Liver (tissue), 2 donors: Measurements from ENCODE around the gene CFAP99.

Experiments
- TF ChIP-seq, protein P1 (sequence below): IDR thresholded peaks from 2 replicates; pipeline ENCODE4 v1.6.1; 2016; ENCODE audit warnings: antibody characterized with exemption, mild to moderate bottlenecking
- TF ChIP-seq, protein P2 (sequence below): fragments of 150-350 bp; IDR thresholded peaks from 2 replicates; pipeline ENCODE4 v1.5.1; 2017; ENCODE audit warnings: improper control_type of control experiment, low read depth, low read length; ENCODE audit not compliant: missing input control
- donor health status: healthy.

GRCh38 chr4:2482192-2482591 is 63.4 kb downstream of the CFAP99 start:
- TF ChIP-seq, protein P1, sequence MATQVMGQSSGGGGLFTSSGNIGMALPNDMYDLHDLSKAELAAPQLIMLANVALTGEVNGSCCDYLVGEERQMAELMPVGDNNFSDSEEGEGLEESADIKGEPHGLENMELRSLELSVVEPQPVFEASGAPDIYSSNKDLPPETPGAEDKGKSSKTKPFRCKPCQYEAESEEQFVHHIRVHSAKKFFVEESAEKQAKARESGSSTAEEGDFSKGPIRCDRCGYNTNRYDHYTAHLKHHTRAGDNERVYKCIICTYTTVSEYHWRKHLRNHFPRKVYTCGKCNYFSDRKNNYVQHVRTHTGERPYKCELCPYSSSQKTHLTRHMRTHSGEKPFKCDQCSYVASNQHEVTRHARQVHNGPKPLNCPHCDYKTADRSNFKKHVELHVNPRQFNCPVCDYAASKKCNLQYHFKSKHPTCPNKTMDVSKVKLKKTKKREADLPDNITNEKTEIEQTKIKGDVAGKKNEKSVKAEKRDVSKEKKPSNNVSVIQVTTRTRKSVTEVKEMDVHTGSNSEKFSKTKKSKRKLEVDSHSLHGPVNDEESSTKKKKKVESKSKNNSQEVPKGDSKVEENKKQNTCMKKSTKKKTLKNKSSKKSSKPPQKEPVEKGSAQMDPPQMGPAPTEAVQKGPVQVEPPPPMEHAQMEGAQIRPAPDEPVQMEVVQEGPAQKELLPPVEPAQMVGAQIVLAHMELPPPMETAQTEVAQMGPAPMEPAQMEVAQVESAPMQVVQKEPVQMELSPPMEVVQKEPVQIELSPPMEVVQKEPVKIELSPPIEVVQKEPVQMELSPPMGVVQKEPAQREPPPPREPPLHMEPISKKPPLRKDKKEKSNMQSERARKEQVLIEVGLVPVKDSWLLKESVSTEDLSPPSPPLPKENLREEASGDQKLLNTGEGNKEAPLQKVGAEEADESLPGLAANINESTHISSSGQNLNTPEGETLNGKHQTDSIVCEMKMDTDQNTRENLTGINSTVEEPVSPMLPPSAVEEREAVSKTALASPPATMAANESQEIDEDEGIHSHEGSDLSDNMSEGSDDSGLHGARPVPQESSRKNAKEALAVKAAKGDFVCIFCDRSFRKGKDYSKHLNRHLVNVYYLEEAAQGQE, result no peak
- TF ChIP-seq, protein P2, sequence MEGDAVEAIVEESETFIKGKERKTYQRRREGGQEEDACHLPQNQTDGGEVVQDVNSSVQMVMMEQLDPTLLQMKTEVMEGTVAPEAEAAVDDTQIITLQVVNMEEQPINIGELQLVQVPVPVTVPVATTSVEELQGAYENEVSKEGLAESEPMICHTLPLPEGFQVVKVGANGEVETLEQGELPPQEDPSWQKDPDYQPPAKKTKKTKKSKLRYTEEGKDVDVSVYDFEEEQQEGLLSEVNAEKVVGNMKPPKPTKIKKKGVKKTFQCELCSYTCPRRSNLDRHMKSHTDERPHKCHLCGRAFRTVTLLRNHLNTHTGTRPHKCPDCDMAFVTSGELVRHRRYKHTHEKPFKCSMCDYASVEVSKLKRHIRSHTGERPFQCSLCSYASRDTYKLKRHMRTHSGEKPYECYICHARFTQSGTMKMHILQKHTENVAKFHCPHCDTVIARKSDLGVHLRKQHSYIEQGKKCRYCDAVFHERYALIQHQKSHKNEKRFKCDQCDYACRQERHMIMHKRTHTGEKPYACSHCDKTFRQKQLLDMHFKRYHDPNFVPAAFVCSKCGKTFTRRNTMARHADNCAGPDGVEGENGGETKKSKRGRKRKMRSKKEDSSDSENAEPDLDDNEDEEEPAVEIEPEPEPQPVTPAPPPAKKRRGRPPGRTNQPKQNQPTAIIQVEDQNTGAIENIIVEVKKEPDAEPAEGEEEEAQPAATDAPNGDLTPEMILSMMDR, result no peak
